ENCODE data around the gene AKNAD1. TPM values are rescaled to one million over a fixed set of nuclear protein-coding genes. Genes with fewer than 3 reads are reported as not detected.

The AKNAD1 gene
- total and polyA plus RNA-seq, 2 donors (not counting 1 experiment from before 2014, with no cell fraction given) = not detected

DNA sequence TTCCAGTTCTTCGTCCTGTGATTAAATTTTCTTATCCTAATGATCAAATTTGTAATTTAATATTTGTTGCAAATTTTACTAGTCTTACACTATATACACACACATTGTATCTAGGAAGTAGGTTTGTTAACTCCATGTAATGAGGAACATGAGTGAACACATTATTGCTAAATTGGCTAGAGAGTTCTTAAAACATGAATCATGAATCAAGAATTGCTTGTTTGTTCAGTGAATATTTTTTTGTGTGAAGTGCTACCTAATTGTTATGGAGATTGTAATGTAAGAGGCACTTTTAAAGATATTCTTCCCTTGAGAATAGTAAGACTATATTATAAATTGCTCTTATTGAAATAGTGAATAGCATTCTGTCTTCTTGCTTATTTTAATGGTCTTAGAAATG is 24.5 kb upstream of the AKNAD1 start:
- Histone ChIP-seq H3K9me3 (ENCODE audit: control extremely low read depth in 1 of 3, control insufficient read depth in 2 of 3, insufficient read depth in 1 of 3, low read length in 2 of 3) (no peaks in the 10 kb centered on the region), H4K20me1 (ENCODE audit: control insufficient read depth, insufficient read depth, low read length, poor library complexity, severe bottlenecking) (no peaks in the 10 kb centered on the region), H3K79me2 (ENCODE audit: control insufficient read depth, insufficient read depth, low read length) (no peaks in the 10 kb centered on the region), H3K27ac (ENCODE audit: low read length in 2 of 2) (no peak overlapping the region), H3K4me3 (ENCODE audit: control extremely low read depth in 1 of 5, extremely low read depth in 1 of 5, insufficient read depth in 1 of 5, low read depth in 2 of 5, low read length in 4 of 5) (no peak overlapping the region), H3K9ac (ENCODE audit: low read length) (no peak overlapping the region), H3K27me3 (replicated peaks in 1 of 4; ENCODE audit: control extremely low read depth in 1 of 4, control insufficient read depth in 3 of 4, insufficient read depth in 4 of 4, low read length in 3 of 4) (no peaks in the 10 kb centered on the region), H3K36me3 (replicated peaks in 1 of 2; ENCODE audit: control extremely low read depth in 1 of 2, control insufficient read depth in 1 of 2, extremely low read depth in 1 of 2, insufficient read depth in 2 of 2, low read length in 1 of 2) (no peaks in the 10 kb centered on the region), H3K4me2 (replicated peaks; ENCODE audit: low read depth, low read length, poor library complexity, severe bottlenecking) (no peak overlapping the region), H3K4me1 (ENCODE audit: control insufficient read depth in 2 of 2, insufficient read depth in 2 of 2, low read length in 2 of 2) (peaks cover 7 to 8% of the 10 kb centered on the region in 2 donors), H2AFZ (ENCODE audit: insufficient read depth, low read depth, low read length, poor library complexity, severe bottlenecking) (no peak overlapping the region)
- DNase-seq = no peak
- no CpG with 5 or more reads among the region's 1 CpG for WGBS (ENCODE audit: insufficient coverage)
- ATAC-seq (ENCODE audit: low read depth) = no peak
- Mint-ChIP-seq H3K9me3 (ENCODE audit: insufficient read depth) (no peaks in the 10 kb centered on the region), H3K27me3 (no peaks in the 10 kb centered on the region), H3K4me1 (peaks cover 10% of the 10 kb centered on the region), H3K27ac (no peak overlapping the region), H3K4me3 (no peak overlapping the region)
- ChIA-PET POLR2A (no interaction called here), CTCF (interaction anchor here (1.0 kb wide), 1 partner anchor 11 kb away, joined by 5 read pairs; no protein-coding TSS in a partner anchor)
- TF ChIP-seq, protein P1, sequence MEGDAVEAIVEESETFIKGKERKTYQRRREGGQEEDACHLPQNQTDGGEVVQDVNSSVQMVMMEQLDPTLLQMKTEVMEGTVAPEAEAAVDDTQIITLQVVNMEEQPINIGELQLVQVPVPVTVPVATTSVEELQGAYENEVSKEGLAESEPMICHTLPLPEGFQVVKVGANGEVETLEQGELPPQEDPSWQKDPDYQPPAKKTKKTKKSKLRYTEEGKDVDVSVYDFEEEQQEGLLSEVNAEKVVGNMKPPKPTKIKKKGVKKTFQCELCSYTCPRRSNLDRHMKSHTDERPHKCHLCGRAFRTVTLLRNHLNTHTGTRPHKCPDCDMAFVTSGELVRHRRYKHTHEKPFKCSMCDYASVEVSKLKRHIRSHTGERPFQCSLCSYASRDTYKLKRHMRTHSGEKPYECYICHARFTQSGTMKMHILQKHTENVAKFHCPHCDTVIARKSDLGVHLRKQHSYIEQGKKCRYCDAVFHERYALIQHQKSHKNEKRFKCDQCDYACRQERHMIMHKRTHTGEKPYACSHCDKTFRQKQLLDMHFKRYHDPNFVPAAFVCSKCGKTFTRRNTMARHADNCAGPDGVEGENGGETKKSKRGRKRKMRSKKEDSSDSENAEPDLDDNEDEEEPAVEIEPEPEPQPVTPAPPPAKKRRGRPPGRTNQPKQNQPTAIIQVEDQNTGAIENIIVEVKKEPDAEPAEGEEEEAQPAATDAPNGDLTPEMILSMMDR (IDR thresholded peaks at IDR 0.05) = no peak
- TF ChIP-seq EZH2 (IDR thresholded peaks at IDR 0.05; ENCODE audit: borderline replicate concordance, insufficient read depth, low read depth, low read length, poor library complexity, severe bottlenecking) = no peak
- intact Hi-C loops (cut with micrococcal nuclease) = no loop called here

DNA sequence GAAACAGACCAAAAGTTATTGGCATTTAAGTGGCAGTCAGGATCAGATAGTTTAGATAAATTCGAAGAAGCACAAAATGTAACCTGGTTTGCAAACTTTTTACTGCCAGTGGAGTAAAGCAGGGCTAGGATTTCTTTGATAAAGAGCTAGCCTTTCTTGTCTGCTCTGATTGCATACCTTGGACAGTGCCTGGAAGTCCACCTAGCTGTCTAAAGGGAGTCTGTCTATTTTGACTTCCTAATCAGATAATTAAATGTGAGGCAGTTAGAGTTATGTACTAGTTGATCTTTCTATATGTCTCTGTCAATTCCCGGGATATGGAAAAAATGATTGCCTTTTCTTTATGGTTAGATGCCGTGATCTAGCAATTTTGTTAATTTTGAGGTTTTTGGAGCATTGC is 24.0 kb upstream of the AKNAD1 start:
- 100% methylated on average over 2 of the region's 3 CpGs for WGBS (ENCODE audit: insufficient coverage)
- Mint-ChIP-seq H3K27me3 (no peaks in the 10 kb centered on the region), H3K9me3 (ENCODE audit: insufficient read depth) (no peaks in the 10 kb centered on the region), H3K27ac (no peak overlapping the region), H3K4me3 (no peak overlapping the region), H3K4me1 (peaks cover 13% of the 10 kb centered on the region)
- no peaks in the 10 kb centered on the region for H3K27me3 ChIP-seq (replicated peaks in 1 of 4; ENCODE audit: control extremely low read depth in 1 of 4, control insufficient read depth in 3 of 4, insufficient read depth in 4 of 4, low read length in 3 of 4)
- H3K36me3 ChIP-seq (replicated peaks in 1 of 2; ENCODE audit: control extremely low read depth in 1 of 2, control insufficient read depth in 1 of 2, extremely low read depth in 1 of 2, insufficient read depth in 2 of 2, low read length in 1 of 2) = no peaks in the 10 kb centered on the region
- H3K9ac ChIP-seq (ENCODE audit: low read length) = no peak overlapping the region
- no peaks in the 10 kb centered on the region for H4K20me1 ChIP-seq (ENCODE audit: control insufficient read depth, insufficient read depth, low read length, poor library complexity, severe bottlenecking)
- POLR2A ChIA-PET = no interaction called here
- TF ChIP-seq, protein P1 (IDR thresholded peaks at IDR 0.05) = no peak
- TF ChIP-seq EZH2 (IDR thresholded peaks at IDR 0.05; ENCODE audit: borderline replicate concordance, insufficient read depth, low read depth, low read length, poor library complexity, severe bottlenecking) = no peak
- DNase-seq (no peak), ATAC-seq (ENCODE audit: low read depth) (no peak)
- H3K4me2 ChIP-seq (replicated peaks; ENCODE audit: low read depth, low read length, poor library complexity, severe bottlenecking) = no peak overlapping the region
- H3K27ac ChIP-seq (ENCODE audit: low read length in 2 of 2) = no peak overlapping the region
- H2AFZ ChIP-seq (ENCODE audit: insufficient read depth, low read depth, low read length, poor library complexity, severe bottlenecking) = no peak overlapping the region
- H3K79me2 ChIP-seq (ENCODE audit: control insufficient read depth, insufficient read depth, low read length) = no peaks in the 10 kb centered on the region
- H3K4me1 ChIP-seq (ENCODE audit: control insufficient read depth in 2 of 2, insufficient read depth in 2 of 2, low read length in 2 of 2) = peaks cover 11 to 12% of the 10 kb centered on the region in 2 donors
- intact Hi-C loops (cut with micrococcal nuclease) = no loop called here
- H3K9me3 ChIP-seq (ENCODE audit: control extremely low read depth in 1 of 3, control insufficient read depth in 2 of 3, insufficient read depth in 1 of 3, low read length in 2 of 3) = no peaks in the 10 kb centered on the region
- no peak overlapping the region for H3K4me3 ChIP-seq (ENCODE audit: control extremely low read depth in 1 of 5, extremely low read depth in 1 of 5, insufficient read depth in 1 of 5, low read depth in 2 of 5, low read length in 4 of 5)
- CTCF ChIA-PET = interaction anchor here (1.0 kb wide), 1 partner anchor 10 kb away, joined by 5 read pairs; no protein-coding TSS in a partner anchor
